HL-60/S4 treated with retinoic acid at 250 ng/mL for 4 days and 3 days (cell line): ENCODE measurements around the gene RBM44.
"Not testable (repeated sequence)": the region's sequence is repeated elsewhere in the genome, so short reads cannot be mapped to it uniquely, and the experiment has no call there.

Experiments used
- in situ Hi-C: fragments of 300-500 bp; cut with MboI; formaldehyde crosslinking; loops from 2 replicates; pipeline ENCODE4 v1.7.0; 2022; ENCODE audit warnings: low sequenced_read_pairs

RBM44 gene

DNA sequence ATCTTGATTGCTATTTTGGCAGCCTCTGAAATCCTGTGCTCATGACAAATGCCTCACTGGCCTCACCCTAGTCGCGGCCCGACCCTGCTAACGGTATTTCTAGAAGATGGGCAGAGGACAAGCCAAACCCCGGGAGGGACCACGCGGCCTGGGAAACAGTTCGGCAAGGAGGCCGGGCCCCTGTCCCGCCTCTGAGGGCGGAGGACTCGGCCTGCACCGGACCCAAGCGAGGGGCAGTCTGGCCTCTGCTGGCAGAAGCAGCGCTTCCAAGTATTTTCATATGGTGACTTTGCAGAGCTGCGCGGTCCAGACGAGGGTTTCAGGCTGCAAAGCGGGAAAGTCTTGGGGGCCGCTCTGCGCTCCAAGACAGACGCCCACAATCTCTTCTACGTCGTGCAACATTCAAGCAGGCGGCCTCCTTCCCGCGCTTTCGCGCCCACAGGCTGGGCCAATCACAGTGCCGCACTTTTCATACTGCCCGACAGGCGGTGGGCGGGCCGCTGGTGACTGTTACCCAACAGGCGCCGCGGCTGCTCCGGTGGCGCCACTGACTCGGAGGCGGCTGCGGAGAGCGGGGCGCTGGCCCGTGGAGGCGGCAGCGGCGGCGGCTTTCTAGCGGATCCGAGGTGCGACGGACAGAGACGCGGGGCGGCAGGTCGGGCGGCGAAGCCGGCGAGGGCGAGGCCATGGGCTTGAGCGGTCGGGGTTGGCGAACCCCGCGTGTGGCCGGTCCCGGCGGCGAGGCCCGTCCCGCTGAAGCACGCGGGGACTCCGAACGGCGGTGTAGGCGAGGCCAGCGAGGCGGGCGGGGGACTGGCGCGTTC is at the start of gene RBM44:
Gene RBM44 (plus strand): TSS at position 544 of the 824 bp plus-strand sequence. CDS start 14,831 bp downstream, outside the sequence.
- in situ Hi-C loops, result no loop called here

- in situ Hi-C loops, result no loop called here
Observed at GRCh38 chr2:237749002-237749401, 49.6 kb upstream of the RBM44 start.

DNA sequence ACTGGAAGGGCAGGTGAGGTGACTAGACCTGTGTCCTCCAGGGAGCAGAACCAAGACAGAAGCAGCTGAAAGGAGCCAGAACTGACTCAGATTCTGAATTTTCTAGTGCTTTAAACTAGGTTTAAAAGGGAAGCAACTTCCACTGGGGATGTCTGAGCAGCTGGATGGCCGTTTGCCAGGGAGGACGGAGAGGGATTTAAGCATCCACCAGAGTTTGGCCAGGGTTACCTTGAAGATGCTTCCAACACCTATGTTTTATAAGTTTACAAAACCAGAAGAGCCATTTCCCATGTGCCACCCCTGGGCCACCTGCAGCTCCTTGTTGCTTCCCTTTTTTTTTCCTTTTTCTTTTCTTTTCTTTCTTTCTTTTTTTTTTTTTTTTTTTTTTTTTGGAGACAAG is 48.6 kb upstream of the RBM44 start:
- in situ Hi-C loops, result no loop called here

DNA sequence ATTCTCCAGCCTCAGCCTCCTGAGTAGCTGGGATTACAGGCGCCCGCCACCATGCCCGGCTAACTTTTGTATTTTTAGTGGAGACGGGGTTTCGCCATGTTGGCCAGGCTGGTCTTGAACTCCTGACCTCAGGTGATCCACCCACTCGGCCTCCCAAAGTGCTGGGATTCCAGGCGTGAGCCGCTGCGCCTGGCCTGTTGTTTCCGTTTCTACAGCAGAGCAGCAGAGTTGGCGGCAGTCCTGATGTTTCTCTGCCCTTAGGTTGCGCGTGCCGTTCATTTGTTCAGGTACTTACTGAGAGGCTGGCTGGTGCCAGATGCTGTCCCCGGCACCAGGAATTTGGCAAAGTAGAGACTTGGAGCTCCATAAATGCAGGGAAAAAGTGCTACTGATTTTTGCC is 48.1 kb upstream of the RBM44 start:
- in situ Hi-C loops, result not testable (repeated sequence)

DNA sequence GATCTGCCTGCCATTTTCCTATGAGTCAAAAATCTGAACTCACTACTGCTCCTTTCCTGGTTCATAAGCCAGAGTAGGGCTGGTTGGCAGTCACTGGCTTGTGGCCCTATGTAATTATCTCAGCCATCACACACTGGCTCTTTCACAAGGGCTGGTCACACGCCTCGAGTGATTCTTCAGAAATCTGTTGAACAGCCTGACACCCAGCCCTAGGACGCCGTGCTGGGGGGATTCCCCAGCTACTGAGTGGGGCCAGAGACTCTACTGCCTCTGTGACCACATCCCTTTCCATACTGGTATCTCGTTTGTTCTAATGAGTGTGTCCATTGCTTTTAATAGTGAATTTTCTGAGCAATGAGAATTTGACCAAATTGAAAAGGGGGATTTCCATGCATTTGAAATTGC is 45.8 kb upstream of the RBM44 start:
- in situ Hi-C loops, result no loop called here

GRCh38 chr2:237754182-237754581 is 44.4 kb upstream of the RBM44 start:
- in situ Hi-C loops, result no loop called here

DNA sequence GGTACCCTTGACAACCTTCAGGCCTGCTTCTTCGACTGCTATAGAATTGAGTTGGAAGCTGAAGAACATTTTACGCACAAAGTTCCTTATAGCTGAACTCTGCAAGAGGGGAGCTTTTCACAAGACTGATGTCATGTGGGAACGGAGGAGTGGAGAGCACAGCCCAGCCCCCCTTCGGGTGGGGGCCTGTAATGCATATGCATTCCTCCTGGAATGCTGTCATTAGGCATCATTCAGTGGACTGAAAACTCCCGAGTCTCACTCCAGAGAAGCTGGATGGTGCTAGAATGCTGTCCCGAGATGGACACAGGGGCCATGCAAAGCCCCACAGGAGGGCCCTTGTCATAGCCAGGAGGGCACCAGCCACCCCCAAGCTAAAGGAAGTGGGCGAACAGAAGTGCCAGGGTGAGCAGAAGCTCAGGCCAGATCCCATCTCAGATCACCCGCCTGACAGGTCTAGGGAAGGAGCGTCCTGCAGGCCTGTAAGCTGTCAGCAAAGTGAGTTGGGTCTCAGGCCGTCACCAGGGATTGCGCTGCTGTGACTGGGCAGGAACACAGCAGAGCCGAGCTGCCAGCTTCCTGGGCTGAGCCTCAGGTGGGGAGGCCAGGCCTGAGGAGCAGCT is 43.8 kb upstream of the RBM44 start:
- in situ Hi-C loops, result no loop called here

DNA sequence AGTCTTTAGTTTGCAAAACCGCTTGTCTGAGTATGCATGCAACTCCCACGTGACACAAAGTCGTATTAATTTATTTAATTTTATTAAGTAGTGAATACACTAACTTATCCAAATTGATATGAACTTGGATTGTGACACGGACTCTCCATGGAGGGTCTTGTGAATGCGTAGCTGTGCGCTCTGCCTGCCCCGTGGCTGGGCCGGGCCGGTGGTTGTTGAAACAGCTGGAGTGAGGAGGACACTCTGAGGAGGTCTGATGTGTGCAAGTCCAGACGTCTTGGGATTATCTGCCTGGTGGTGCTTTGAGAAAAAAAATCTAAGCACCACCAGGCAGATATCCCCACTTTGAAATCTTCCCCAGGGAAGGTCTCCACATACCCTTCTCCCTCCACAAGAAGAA is 41.0 kb upstream of the RBM44 start:
- in situ Hi-C loops, result no loop called here

DNA sequence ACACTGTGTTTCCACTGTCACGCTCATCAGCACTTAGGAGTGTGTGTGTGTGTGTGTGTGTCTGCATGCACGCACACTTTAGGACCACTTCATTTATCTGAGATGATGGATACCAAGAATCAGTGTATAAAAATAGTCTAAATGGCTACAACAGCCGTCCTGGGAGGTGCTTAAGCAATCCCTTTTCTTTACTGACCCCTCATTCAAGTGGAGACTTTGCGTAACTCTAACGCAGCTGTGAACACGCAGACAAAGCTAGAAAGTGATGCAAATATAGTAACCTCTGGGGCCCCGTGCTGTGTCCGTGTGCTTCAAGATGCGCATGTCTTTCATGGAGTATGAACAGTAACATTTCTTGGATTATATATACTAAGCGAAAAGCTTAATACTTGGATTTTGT is 40.4 kb upstream of the RBM44 start:
- in situ Hi-C loops, result no loop called here

- in situ Hi-C loops, result no loop called here
Observed at GRCh38 chr2:237759176-237759575, 39.4 kb upstream of the RBM44 start.

DNA sequence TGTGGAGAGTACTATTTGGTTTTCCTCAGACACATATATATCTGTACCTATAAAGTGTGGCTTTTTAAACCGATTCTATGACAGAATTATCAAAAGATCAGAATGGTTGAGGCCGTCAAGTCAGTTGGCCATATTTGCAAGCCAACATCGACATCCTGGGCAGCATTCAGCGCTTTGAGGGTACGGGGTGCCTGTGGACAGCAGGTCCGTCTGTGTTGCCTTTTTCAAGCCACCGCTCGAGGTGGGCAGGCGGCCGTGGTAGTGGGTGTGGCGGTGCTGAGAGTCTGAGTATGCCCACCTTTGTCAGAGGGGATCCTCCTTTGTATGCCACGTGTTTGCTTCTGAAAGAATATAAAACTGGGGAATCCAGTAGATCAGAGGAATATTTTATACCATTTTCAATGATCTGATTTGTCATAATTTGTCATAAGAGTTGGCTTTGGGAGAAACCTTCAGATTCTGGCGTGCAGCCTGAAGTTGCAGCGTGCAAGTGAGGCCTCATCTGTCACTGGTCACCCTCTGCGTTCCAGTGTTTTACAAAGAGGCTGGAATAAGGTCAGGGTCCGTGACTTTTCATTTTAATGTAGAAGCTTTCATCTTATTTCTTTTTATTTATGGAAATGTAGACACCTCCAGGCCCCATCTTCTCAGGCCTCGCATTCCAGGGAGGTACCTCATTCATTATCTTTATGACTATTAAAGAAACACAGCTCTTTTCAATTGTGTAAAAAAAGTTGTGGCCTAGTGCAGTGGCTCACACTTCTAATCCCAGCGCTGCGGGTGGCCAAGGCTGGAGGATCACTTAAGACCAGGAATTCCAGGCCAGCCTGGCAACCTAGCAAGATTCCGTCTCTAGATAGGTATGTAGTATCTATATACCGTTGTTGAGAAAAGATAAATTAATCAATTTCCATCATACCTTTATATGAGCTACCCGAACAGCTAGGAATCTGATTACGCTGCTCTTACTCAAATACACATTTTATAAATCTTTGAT is 37.8 kb upstream of the RBM44 start:
- in situ Hi-C loops, result no loop called here

DNA sequence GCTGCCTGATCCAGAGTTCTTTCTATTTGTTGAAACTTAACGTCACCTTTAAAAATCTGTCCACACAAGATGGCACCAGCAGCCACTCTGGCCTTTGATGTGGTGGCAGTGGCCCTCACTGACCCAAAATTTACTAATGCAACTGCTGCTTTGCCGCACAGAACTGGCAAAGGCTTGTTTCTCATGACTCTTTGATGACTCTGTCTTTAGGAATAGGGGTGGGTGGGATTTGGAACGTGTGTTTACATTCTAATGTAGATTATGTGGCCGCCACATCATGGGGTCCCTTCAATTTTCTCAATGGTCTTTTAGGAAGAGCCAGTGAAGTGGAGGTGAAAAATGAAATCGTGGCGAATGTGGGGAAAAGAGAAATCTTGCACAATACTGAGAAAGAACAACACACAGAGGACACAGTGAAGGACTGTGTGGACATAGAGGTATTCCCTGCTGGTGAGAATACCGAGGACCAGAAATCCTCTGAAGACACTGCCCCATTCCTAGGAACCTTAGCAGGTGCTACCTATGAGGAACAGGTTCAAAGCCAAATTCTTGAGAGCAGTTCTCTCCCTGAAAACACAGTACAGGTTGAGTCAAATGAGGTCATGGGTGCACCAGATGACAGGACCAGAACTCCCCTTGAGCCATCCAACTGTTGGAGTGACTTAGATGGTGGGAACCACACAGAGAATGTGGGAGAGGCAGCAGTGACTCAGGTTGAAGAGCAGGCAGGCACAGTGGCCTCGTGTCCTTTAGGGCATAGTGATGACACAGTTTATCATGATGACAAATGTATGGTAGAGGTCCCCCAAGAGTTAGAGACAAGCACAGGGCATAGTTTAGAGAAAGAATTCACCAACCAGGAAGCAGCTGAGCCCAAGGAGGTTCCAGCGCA is 36.0 kb upstream of the RBM44 start:
- in situ Hi-C loops, result not testable (repeated sequence)

- in situ Hi-C loops, result no loop called here
Observed at GRCh38 chr2:237763812-237764211, 34.8 kb upstream of the RBM44 start.

GRCh38 chr2:237765122-237765521 is 33.5 kb upstream of the RBM44 start:
- in situ Hi-C loops, result not testable (repeated sequence)

GRCh38 chr2:237765875-237766274 is 32.7 kb upstream of the RBM44 start:
- in situ Hi-C loops, result no loop called here

DNA sequence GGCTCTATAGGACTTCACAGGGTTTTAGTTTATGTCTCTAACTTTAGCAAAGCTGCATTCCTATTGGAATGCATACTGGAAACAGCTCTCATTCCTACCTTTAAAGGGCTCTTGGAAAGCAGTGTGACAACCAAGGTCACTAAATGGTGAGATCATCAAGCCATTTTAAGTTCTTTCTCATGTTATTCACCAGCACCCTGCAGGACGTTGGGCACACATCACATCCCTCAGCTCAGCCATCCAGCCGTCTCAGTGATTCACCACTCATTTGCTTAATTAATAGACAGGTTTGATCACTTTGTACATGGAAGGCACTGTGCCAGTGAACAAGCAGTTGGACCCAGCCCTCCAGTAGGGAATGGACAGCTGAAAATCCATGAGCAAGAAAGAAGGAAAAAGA is 32.2 kb upstream of the RBM44 start:
- in situ Hi-C loops, result no loop called here

- in situ Hi-C loops, result no loop called here
Observed at GRCh38 chr2:237772513-237772912, 26.1 kb upstream of the RBM44 start.

DNA sequence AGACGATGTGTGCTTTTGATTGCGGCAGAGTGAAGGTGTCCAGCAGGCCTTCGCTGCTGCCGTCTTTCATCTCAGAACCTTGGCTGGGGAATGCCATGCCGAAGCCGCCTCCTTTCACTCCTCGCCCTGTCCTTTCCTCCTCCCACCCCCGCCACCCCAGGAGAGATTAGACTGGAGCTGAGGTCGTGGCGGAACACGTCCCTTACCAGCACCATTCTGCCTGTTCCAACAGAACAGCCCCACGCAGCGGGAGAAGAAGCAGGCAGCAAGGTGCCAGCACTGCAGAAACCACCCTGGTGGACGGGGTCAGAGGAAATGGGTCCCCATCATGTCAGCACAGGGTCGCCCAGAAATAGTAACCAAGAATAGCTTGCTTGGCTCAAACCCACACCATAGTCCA is 24.8 kb upstream of the RBM44 start:
- in situ Hi-C loops, result no loop called here

GRCh38 chr2:237774811-237775553 is 23.6 kb upstream of the RBM44 start:
- in situ Hi-C loops, result no loop called here

- in situ Hi-C loops, result no loop called here
Observed at GRCh38 chr2:237779521-237779920, 19.1 kb upstream of the RBM44 start.
